ENCODE results near the gene ATP11A. TPM values are rescaled to one million over a fixed set of nuclear protein-coding genes. Genes with fewer than 3 reads are reported as not detected.

The ATP11A gene
- total and polyA plus RNA-seq, 7 donors = 3.9 to 48.6 (median 26.4) TPM

GRCh38 chr13:112905990-112906641 lies 216.3 kb downstream of the ATP11A start:
- no peak for DNase-seq
- no peaks in the 10 kb centered on the region for H3K4me1 ChIP-seq
- H3K4me3 ChIP-seq = no peak overlapping the region
- H3K27me3 ChIP-seq (ENCODE audit: insufficient read depth in 3 of 3, low read length in 2 of 3) = peaks cover 0 to 25% (median 10%) of the 10 kb centered on the region in 3 donors
- H3K27ac ChIP-seq = no peak overlapping the region
- H3K9me3 ChIP-seq = no peaks in the 10 kb centered on the region
- intact Hi-C loops (cut with DNase I) = no loop called here
- 86 to 89% (median 86%) methylated on average over 20 of the region's 20 CpGs for WGBS, 3 donors
- no peaks in the 10 kb centered on the region for H3K36me3 ChIP-seq (ENCODE audit: insufficient read depth in 1 of 2, low read depth in 1 of 2)
- no peak for TF ChIP-seq CTCF (IDR thresholded peaks at IDR 0.05)
- no peak for ATAC-seq

GRCh38 chr13:112907286-112907685 lies 217.4 kb downstream of the ATP11A start:
- WGBS, 3 donors = 82 to 87% (median 87%) methylated on average over 8 of the region's 8 CpGs
- DNase-seq (no peak), ATAC-seq (no peak)
- Histone ChIP-seq H3K27me3 (ENCODE audit: insufficient read depth in 3 of 3, low read length in 2 of 3) (peaks cover 0 to 30% (median 14%) of the 10 kb centered on the region in 3 donors), H3K9me3 (no peaks in the 10 kb centered on the region), H3K4me1 (no peaks in the 10 kb centered on the region), H3K4me3 (no peak overlapping the region), H3K27ac (no peak overlapping the region), H3K36me3 (ENCODE audit: insufficient read depth in 1 of 2, low read depth in 1 of 2) (no peaks in the 10 kb centered on the region)
- TF ChIP-seq CTCF (IDR thresholded peaks at IDR 0.05) = no peak
- intact Hi-C loops (cut with DNase I) = no loop called here

GRCh38 chr13:112907871-112908331 lies 218.1 kb downstream of the ATP11A start:
- H3K4me1 ChIP-seq = no peaks in the 10 kb centered on the region
- no peaks in the 10 kb centered on the region for H3K9me3 ChIP-seq
- no peak for TF ChIP-seq CTCF (IDR thresholded peaks at IDR 0.05)
- ATAC-seq (no peak), DNase-seq (no peak)
- intact Hi-C loops (cut with DNase I) = no loop called here
- no peak overlapping the region for H3K27ac ChIP-seq
- H3K27me3 ChIP-seq (ENCODE audit: insufficient read depth in 3 of 3, low read length in 2 of 3) = peaks cover 0 to 30% (median 14%) of the 10 kb centered on the region in 3 donors
- 69 to 74% (median 74%) methylated on average over 6 of the region's 6 CpGs for WGBS, 3 donors
- no peak overlapping the region for H3K4me3 ChIP-seq
- no peaks in the 10 kb centered on the region for H3K36me3 ChIP-seq (ENCODE audit: insufficient read depth in 1 of 2, low read depth in 1 of 2)

- WGBS, 3 donors = 80 to 90% (median 80%) methylated on average over 5 of the region's 5 CpGs
- intact Hi-C loops (cut with DNase I) = no loop called here
- Histone ChIP-seq H3K4me1 (no peaks in the 10 kb centered on the region), H3K36me3 (ENCODE audit: insufficient read depth in 1 of 2, low read depth in 1 of 2) (no peaks in the 10 kb centered on the region), H3K9me3 (no peaks in the 10 kb centered on the region), H3K27ac (no peak overlapping the region), H3K4me3 (no peak overlapping the region), H3K27me3 (ENCODE audit: insufficient read depth in 3 of 3, low read length in 2 of 3) (peaks cover 0 to 30% (median 12%) of the 10 kb centered on the region in 3 donors)
- DNase-seq = no peak
- ATAC-seq = no peak
- no peak for TF ChIP-seq CTCF (IDR thresholded peaks at IDR 0.05)
These were observed 218.5 kb downstream of the ATP11A start for GRCh38 chr13:112908342-112908741.

GRCh38 chr13:112910016-112910415 lies 220.2 kb downstream of the ATP11A start:
- no peaks in the 10 kb centered on the region for H3K36me3 ChIP-seq (ENCODE audit: insufficient read depth in 1 of 2, low read depth in 1 of 2)
- no peak for ATAC-seq
- H3K27ac ChIP-seq = no peak overlapping the region
- H3K9me3 ChIP-seq = no peaks in the 10 kb centered on the region
- TF ChIP-seq CTCF (IDR thresholded peaks at IDR 0.05) = no peak
- DNase-seq = no peak
- 53 to 55% (median 54%) methylated on average over 4 of the region's 4 CpGs for WGBS, 3 donors
- no peaks in the 10 kb centered on the region for H3K4me1 ChIP-seq
- H3K4me3 ChIP-seq = no peak overlapping the region
- intact Hi-C loops (cut with DNase I) = no loop called here
- peaks cover 0 to 39% (median 12%) of the 10 kb centered on the region in 3 donors for H3K27me3 ChIP-seq (ENCODE audit: insufficient read depth in 3 of 3, low read length in 2 of 3)

Data from psoas muscle (tissue), 8 donors.